Mesendoderm (in vitro differentiated cells): Measurements from ENCODE around the gene CIROP.
A peak's percentile ranks its signal among the peaks of the same experiment; 100 is the strongest.

ENCODE experiments used
- DNase-seq: peaks from one replicate; pipeline ENCODE4 v3.0.0; 2013
- H2AK5ac ChIP-seq: 2 replicates; pipeline ENCODE4 v1.6.1; 2013; ENCODE audit warnings: low read length, inconsistent platforms
- H2BK120ac ChIP-seq: 2 replicates; pipeline ENCODE4 v1.6.1; 2013; ENCODE audit warnings: low read depth, mild to moderate bottlenecking, low read length, moderate library complexity, mixed read lengths
- H2BK15ac ChIP-seq: replicated peaks from 2 replicates; pipeline ENCODE4 v1.6.1; 2013; ENCODE audit warnings: low read depth, mild to moderate bottlenecking, moderate library complexity
- H2BK5ac ChIP-seq: 2 replicates; pipeline ENCODE4 v1.6.1; 2013; ENCODE audit warnings: low read length, inconsistent platforms
- H3K18ac ChIP-seq: 2 replicates; pipeline ENCODE4 v1.6.1; 2013; ENCODE audit warnings: mild to moderate bottlenecking, low read length, mixed read lengths
- H3K23ac ChIP-seq: one replicate; pipeline ENCODE4 v1.6.1; 2013; ENCODE audit warnings: low read length
- H3K27ac ChIP-seq: 2 replicates; pipeline ENCODE4 v1.5.1; 2013; ENCODE audit warnings: low read depth, mild to moderate bottlenecking, inconsistent platforms, low read length, moderate library complexity
- H3K27me3 ChIP-seq: 2 replicates; pipeline ENCODE4 v1.6.1; 2013; ENCODE audit warnings: low read length, control low read depth, mild to moderate bottlenecking, inconsistent platforms; ENCODE audit not compliant: insufficient read depth, poor library complexity
- H3K36me3 ChIP-seq: 2 replicates; pipeline ENCODE4 v1.6.1; 2013; ENCODE audit warnings: low read length, inconsistent platforms; ENCODE audit not compliant: control insufficient read depth, insufficient read depth
- H3K4ac ChIP-seq: one replicate; pipeline ENCODE4 v1.6.1; 2013; ENCODE audit warnings: low read depth, mild to moderate bottlenecking, low read length, moderate library complexity
- H3K4me1 ChIP-seq: 2 replicates; pipeline ENCODE4 v1.6.1; 2013; ENCODE audit warnings: low read depth, low read length, inconsistent platforms; ENCODE audit not compliant: control insufficient read depth
- H3K4me2 ChIP-seq: 2 replicates; pipeline ENCODE4 v1.6.1; 2013; ENCODE audit warnings: low read length
- H3K4me3 ChIP-seq: 2 replicates; pipeline ENCODE4 v1.5.1; 2013; ENCODE audit warnings: mild to moderate bottlenecking, low read length
- H3K56ac ChIP-seq: one replicate; pipeline ENCODE4 v1.6.1; 2013; ENCODE audit warnings: low read length
- H3K79me1 ChIP-seq: 2 replicates; pipeline ENCODE4 v1.6.1; 2013; ENCODE audit warnings: low read length, inconsistent platforms
- H3K79me2 ChIP-seq: 2 replicates; pipeline ENCODE4 v1.6.1; 2013; ENCODE audit warnings: mild to moderate bottlenecking, low read length; ENCODE audit not compliant: control insufficient read depth, insufficient read depth
- H3K9ac ChIP-seq: 2 replicates; pipeline ENCODE4 v1.6.1; 2013; ENCODE audit warnings: low read length, inconsistent platforms
- H4K5ac ChIP-seq: one replicate; pipeline ENCODE4 v1.6.1; 2013; ENCODE audit warnings: low read length
- H4K8ac ChIP-seq: one replicate; pipeline ENCODE4 v1.6.1; 2013; ENCODE audit warnings: low read depth, mild to moderate bottlenecking, control low read depth, low read length, moderate library complexity
- WGBS: extraction: QIAGEN DNeasy Blood & Tissue Kit; methylation state at CpG from one replicate; pipeline ENCODE4 v1.1.7; 2013; ENCODE audit warnings: low lambda C conversion rate, missing lambda C conversion rate; ENCODE audit not compliant: insufficient coverage; ENCODE audit errors: extremely low coverage; 5-methylcytosine and 5-hydroxymethylcytosine counted together

CIROP gene

GRCh38 chr14:23119363-23120327, 14.9 kb upstream of the CIROP start:
- H3K79me2 ChIP-seq = no peaks in the 10 kb centered on the region
- no peak overlapping the region for H4K8ac ChIP-seq
- H3K9ac ChIP-seq = peak overlapping the region; percentile 23
- peak overlapping the region; percentile 65 for H3K56ac ChIP-seq
- no CpG with 5 or more reads among the region's 16 CpGs for WGBS
- no peak overlapping the region for H2AK5ac ChIP-seq
- no peak overlapping the region for H4K5ac ChIP-seq
- H3K18ac ChIP-seq = no peak overlapping the region
- H3K79me1 ChIP-seq = no peaks in the 10 kb centered on the region
- H2BK15ac ChIP-seq = no peak overlapping the region
- no peak overlapping the region for H3K4me2 ChIP-seq
- H3K27me3 ChIP-seq = no peaks in the 10 kb centered on the region
- H3K23ac ChIP-seq = no peak overlapping the region
- H3K4ac ChIP-seq = no peak overlapping the region
- no peaks in the 10 kb centered on the region for H3K36me3 ChIP-seq
- no peak overlapping the region for H3K27ac ChIP-seq
- H2BK5ac ChIP-seq = peak overlapping the region; percentile 29
- H3K4me1 ChIP-seq = peaks cover 21% of the 10 kb centered on the region
- no peak overlapping the region for H3K4me3 ChIP-seq
- peak; percentile 37 for DNase-seq
- H2BK120ac ChIP-seq = no peak overlapping the region

- no peak within 1 kb of the TSS for H3K18ac ChIP-seq
- H3K4ac ChIP-seq = no peak within 1 kb of the TSS
- WGBS = no CpG with 5 or more reads among the region's 32 CpGs
- no peaks in the 10 kb centered on the region for H3K79me1 ChIP-seq
- peak within 1 kb of the TSS; percentile 23 for H3K9ac ChIP-seq
- H3K4me1 ChIP-seq = peaks cover 26% of the 10 kb centered on the region
- no peak within 1 kb of the TSS for H2AK5ac ChIP-seq
- DNase-seq = no peak
- H2BK5ac ChIP-seq = peak within 1 kb of the TSS; percentile 29
- H2BK15ac ChIP-seq = no peak within 1 kb of the TSS
- no peaks in the 10 kb centered on the region for H3K27me3 ChIP-seq
- H4K8ac ChIP-seq = no peak within 1 kb of the TSS
- H3K23ac ChIP-seq = no peak within 1 kb of the TSS
- H4K5ac ChIP-seq = no peak within 1 kb of the TSS
- no peak within 1 kb of the TSS for H2BK120ac ChIP-seq
- H3K56ac ChIP-seq = peak within 1 kb of the TSS; percentile 65
- H3K4me2 ChIP-seq = no peak within 1 kb of the TSS
- H3K27ac ChIP-seq = no peak within 1 kb of the TSS
- no peaks in the 10 kb centered on the region for H3K36me3 ChIP-seq
- no peaks in the 10 kb centered on the region for H3K79me2 ChIP-seq
- no peak within 1 kb of the TSS for H3K4me3 ChIP-seq
Measured at GRCh38 chr14:23118506-23119362, 13.9 kb upstream of the CIROP start, which contains the start of gene CEBPE. Gene CEBPE (minus strand): TSS chr14:23119255. CDS start chr14:23119091, 164 bp downstream.

- WGBS = no CpG with 5 or more reads among the region's 32 CpGs
- H3K4me1 ChIP-seq = peaks cover 33% of the 10 kb centered on the region
- H3K18ac ChIP-seq = no peak overlapping the region
- H2BK5ac ChIP-seq = no peak overlapping the region
- H2BK15ac ChIP-seq = no peak overlapping the region
- H3K79me2 ChIP-seq = no peaks in the 10 kb centered on the region
- H4K8ac ChIP-seq = no peak overlapping the region
- H3K4ac ChIP-seq = no peak overlapping the region
- H3K36me3 ChIP-seq = no peaks in the 10 kb centered on the region
- no peak for DNase-seq
- no peaks in the 10 kb centered on the region for H3K79me1 ChIP-seq
- H3K56ac ChIP-seq = no peak overlapping the region
- H3K9ac ChIP-seq = no peak overlapping the region
- no peak overlapping the region for H3K23ac ChIP-seq
- no peaks in the 10 kb centered on the region for H3K27me3 ChIP-seq
- H3K4me2 ChIP-seq = no peak overlapping the region
- no peak overlapping the region for H2BK120ac ChIP-seq
- H3K4me3 ChIP-seq = no peak overlapping the region
- no peak overlapping the region for H3K27ac ChIP-seq
- no peak overlapping the region for H2AK5ac ChIP-seq
- H4K5ac ChIP-seq = no peak overlapping the region
Measured at GRCh38 chr14:23117371-23118020, 12.7 kb upstream of the CIROP start.

GRCh38 chr14:23115918-23116317, 11.1 kb upstream of the CIROP start:
- H4K5ac ChIP-seq = no peak overlapping the region
- no peak overlapping the region for H2BK120ac ChIP-seq
- H3K4me1 ChIP-seq = peaks cover 30% of the 10 kb centered on the region
- peak overlapping the region; percentile 87 for H2AK5ac ChIP-seq
- H3K9ac ChIP-seq = no peak overlapping the region
- H3K56ac ChIP-seq = peak overlapping the region; percentile 66
- H3K36me3 ChIP-seq = no peaks in the 10 kb centered on the region
- H2BK15ac ChIP-seq = no peak overlapping the region
- no peak overlapping the region for H3K18ac ChIP-seq
- H3K27ac ChIP-seq = no peak overlapping the region
- H3K4ac ChIP-seq = no peak overlapping the region
- DNase-seq = no peak
- no peaks in the 10 kb centered on the region for H3K27me3 ChIP-seq
- H3K79me2 ChIP-seq = no peaks in the 10 kb centered on the region
- H2BK5ac ChIP-seq = no peak overlapping the region
- H3K4me2 ChIP-seq = no peak overlapping the region
- no peak overlapping the region for H3K4me3 ChIP-seq
- WGBS = no CpG with 5 or more reads among the region's 5 CpGs
- peak overlapping the region; percentile 52 for H3K23ac ChIP-seq
- H3K79me1 ChIP-seq = no peaks in the 10 kb centered on the region
- H4K8ac ChIP-seq = no peak overlapping the region

GRCh38 chr14:23115039-23115731, 10.4 kb upstream of the CIROP start:
- H3K27ac ChIP-seq = no peak overlapping the region
- H2AK5ac ChIP-seq = no peak overlapping the region
- no peaks in the 10 kb centered on the region for H3K27me3 ChIP-seq
- no peak overlapping the region for H4K5ac ChIP-seq
- no peak overlapping the region for H3K23ac ChIP-seq
- no peak overlapping the region for H2BK120ac ChIP-seq
- no peaks in the 10 kb centered on the region for H3K79me1 ChIP-seq
- no peak overlapping the region for H2BK5ac ChIP-seq
- no peak overlapping the region for H3K4me2 ChIP-seq
- H3K18ac ChIP-seq = no peak overlapping the region
- no peak overlapping the region for H3K4me3 ChIP-seq
- no peaks in the 10 kb centered on the region for H3K36me3 ChIP-seq
- no CpG with 5 or more reads among the region's 10 CpGs for WGBS
- H3K79me2 ChIP-seq = no peaks in the 10 kb centered on the region
- no peak overlapping the region for H3K9ac ChIP-seq
- no peak for DNase-seq
- no peak overlapping the region for H4K8ac ChIP-seq
- H3K4ac ChIP-seq = peak overlapping the region; percentile 8
- peaks cover 30% of the 10 kb centered on the region for H3K4me1 ChIP-seq
- no peak overlapping the region for H2BK15ac ChIP-seq
- H3K56ac ChIP-seq = no peak overlapping the region
